Left lung (tissue), 10 donors: Measurements from ENCODE around the gene FRY. TPM values are rescaled to one million over a fixed set of nuclear protein-coding genes. Genes with fewer than 3 reads are reported as not detected.
A peak's percentile ranks its signal among the peaks of the same experiment; 100 is the strongest.

Experiments used
- ATAC-seq: fragments of 200-7000 bp; cut with Tn5 transposase; one replicate; pipeline ENCODE4 v1.9.1; 2020; ENCODE audit warnings: moderate library complexity
- DNase-seq, 4 donors: peaks; one replicate each; pipeline ENCODE4 v3.0.0-alpha.2; 2013 to 2020
- H3K27ac ChIP-seq, 2 donors: fragments of 200-600 bp; sonication (generic) in 1 of 2; one replicate each; pipeline versions ENCODE4 v1.5.0 to v1.8.0; 2020 to 2021
- H3K27me3 ChIP-seq, 2 donors: fragments of 200-600 bp; sonication (generic) in 1 of 2; one replicate each; pipeline versions ENCODE4 v1.5.0 to v1.8.0; 2020 to 2021
- H3K36me3 ChIP-seq, 2 donors: fragments of 200-600 bp; sonication (generic) in 1 of 2; one replicate each; pipeline versions ENCODE4 v1.5.0 to v1.8.0; 2020 to 2021
- H3K4me1 ChIP-seq, 2 donors: fragments of 200-600 bp; one replicate each; pipeline ENCODE4 v1.8.0; 2021
- H3K4me3 ChIP-seq, 2 donors: fragments of 200-600 bp; sonication (generic) in 1 of 2; one replicate each; pipeline versions ENCODE4 v1.5.0 to v1.8.0; 2020 to 2021; ENCODE audit warnings: mild to moderate bottlenecking in 1 of 2
- H3K9me3 ChIP-seq, 2 donors: fragments of 200-600 bp; sonication (generic) in 1 of 2; one replicate each; pipeline versions ENCODE4 v1.5.0 to v1.8.0; 2020 to 2021
- CTCF ChIP-seq, 2 donors: fragments of 200-600 bp; sonication (generic) in 1 of 2; IDR thresholded peaks; one replicate each; pipeline versions ENCODE4 v1.5.0 to v1.8.0; 2021; ENCODE audit warnings: antibody characterized with exemption in 2 of 2
- intact Hi-C, 2 donors: fragments of 100-400 bp; cut with DNase I; formaldehyde crosslinking; loops; one replicate each; pipeline versions ENCODE4 v1.11.2 to v1.14.2; 2022
- polyA plus RNA-seq, 6 donors: library from polyadenylated mRNA; unstranded; fragments of 120-200 nt; gene quantifications; one replicate each; pipeline ENCODE4 v1.2.1, GENCODE V29; 2013; ENCODE audit not compliant: insufficient read length in 6 of 6
- total RNA-seq, 2 donors: library from RNA; stranded (reverse); fragmentation: NEBNext Ultra II Directional; extraction: Animal tissue kit (Norgen Biotek cat#: 25700); gene quantifications; one replicate each; pipeline ENCODE4 v1.2.1, GENCODE V29; 2021
- donor health status: DM: no; HTN: yes; CAD: no.
- donor health status: DM: no; HTN: no; CAD: no.

The FRY gene
- total and polyA plus RNA-seq, 8 donors = 41.6 to 53.4 (median 49.2) TPM

GRCh38 chr13:32121316-32121715, 89.7 kb downstream of the FRY start:
- H3K36me3 ChIP-seq = no peaks in the 10 kb centered on the region
- no peak overlapping the region for H3K27ac ChIP-seq
- no peaks in the 10 kb centered on the region for H3K27me3 ChIP-seq
- H3K4me1 ChIP-seq = peaks cover 0 to 34% of the 10 kb centered on the region in 2 donors
- DNase-seq (no peak), ATAC-seq (no peak)
- intact Hi-C loops = no loop called here
- TF ChIP-seq CTCF (IDR thresholded peaks at IDR 0.05) = no peak
- no peak overlapping the region for H3K4me3 ChIP-seq
- peaks cover 0 to 3% of the 10 kb centered on the region in 2 donors for H3K9me3 ChIP-seq

GRCh38 chr13:32124743-32125142, 93.2 kb downstream of the FRY start:
- Histone ChIP-seq H3K27me3 (no peaks in the 10 kb centered on the region), H3K27ac (peak overlapping the region in 1 of 2 donors; percentile 57), H3K36me3 (no peaks in the 10 kb centered on the region), H3K4me3 (no peak overlapping the region), H3K4me1 (peaks cover 0 to 18% of the 10 kb centered on the region in 2 donors), H3K9me3 (peaks cover 0 to 3% of the 10 kb centered on the region in 2 donors)
- DNase-seq = no peak
- intact Hi-C loops = no loop called here
- no peak for TF ChIP-seq CTCF (IDR thresholded peaks at IDR 0.05)
- peak; percentile 23 for ATAC-seq

- H3K27ac ChIP-seq = peak overlapping the region; percentile 34 to 57
- intact Hi-C loops = no loop called here
- H3K36me3 ChIP-seq = no peaks in the 10 kb centered on the region
- no peak for TF ChIP-seq CTCF (IDR thresholded peaks at IDR 0.05)
- H3K9me3 ChIP-seq = peaks cover 0 to 3% of the 10 kb centered on the region in 2 donors
- peaks cover 0 to 18% of the 10 kb centered on the region in 2 donors for H3K4me1 ChIP-seq
- ATAC-seq = peak; percentile 50
- DNase-seq = no peak
- H3K4me3 ChIP-seq = no peak overlapping the region
- H3K27me3 ChIP-seq = no peaks in the 10 kb centered on the region
Measured at GRCh38 chr13:32125221-32125689, 93.7 kb downstream of the FRY start.

- intact Hi-C loops = no loop called here
- H3K36me3 ChIP-seq = no peaks in the 10 kb centered on the region
- peak; percentile 26 for ATAC-seq
Measured at GRCh38 chr13:32125751-32126150, 94.2 kb downstream of the FRY start.

GRCh38 chr13:32126278-32126677, 94.7 kb downstream of the FRY start:
- intact Hi-C loops = no loop called here
- no peak overlapping the region for H3K4me3 ChIP-seq
- no peaks in the 10 kb centered on the region for H3K27me3 ChIP-seq
- H3K9me3 ChIP-seq = peaks cover 0 to 3% of the 10 kb centered on the region in 2 donors
- H3K4me1 ChIP-seq = peaks cover 0 to 18% of the 10 kb centered on the region in 2 donors
- ATAC-seq = no peak
- DNase-seq = no peak
- peak overlapping the region; percentile 34 to 57 for H3K27ac ChIP-seq
- no peak for TF ChIP-seq CTCF (IDR thresholded peaks at IDR 0.05)
- no peaks in the 10 kb centered on the region for H3K36me3 ChIP-seq

More at GRCh38 chr13:32125751-32126150, 94.2 kb downstream of the FRY start:
- Histone ChIP-seq H3K9me3 (peaks cover 0 to 3% of the 10 kb centered on the region in 2 donors), H3K4me1 (peaks cover 0 to 18% of the 10 kb centered on the region in 2 donors), H3K4me3 (no peak overlapping the region), H3K27me3 (no peaks in the 10 kb centered on the region), H3K27ac (peak overlapping the region; percentile 34 to 57)
- TF ChIP-seq CTCF (IDR thresholded peaks at IDR 0.05) = no peak
- DNase-seq = no peak
